ENCODE data around the gene SLC24A2. TPM values are rescaled to one million over a fixed set of nuclear protein-coding genes. Genes with fewer than 3 reads are reported as not detected.
"Not testable (repeated sequence)": the region's sequence is repeated elsewhere in the genome, so short reads cannot be mapped to it uniquely, and the experiment has no call there.

SLC24A2 gene
- total RNA-seq (0.09 TPM in 1 of 2 replicates, not detected in the other), polyA plus RNA-seq (not detected in 2 replicates)

DNA sequence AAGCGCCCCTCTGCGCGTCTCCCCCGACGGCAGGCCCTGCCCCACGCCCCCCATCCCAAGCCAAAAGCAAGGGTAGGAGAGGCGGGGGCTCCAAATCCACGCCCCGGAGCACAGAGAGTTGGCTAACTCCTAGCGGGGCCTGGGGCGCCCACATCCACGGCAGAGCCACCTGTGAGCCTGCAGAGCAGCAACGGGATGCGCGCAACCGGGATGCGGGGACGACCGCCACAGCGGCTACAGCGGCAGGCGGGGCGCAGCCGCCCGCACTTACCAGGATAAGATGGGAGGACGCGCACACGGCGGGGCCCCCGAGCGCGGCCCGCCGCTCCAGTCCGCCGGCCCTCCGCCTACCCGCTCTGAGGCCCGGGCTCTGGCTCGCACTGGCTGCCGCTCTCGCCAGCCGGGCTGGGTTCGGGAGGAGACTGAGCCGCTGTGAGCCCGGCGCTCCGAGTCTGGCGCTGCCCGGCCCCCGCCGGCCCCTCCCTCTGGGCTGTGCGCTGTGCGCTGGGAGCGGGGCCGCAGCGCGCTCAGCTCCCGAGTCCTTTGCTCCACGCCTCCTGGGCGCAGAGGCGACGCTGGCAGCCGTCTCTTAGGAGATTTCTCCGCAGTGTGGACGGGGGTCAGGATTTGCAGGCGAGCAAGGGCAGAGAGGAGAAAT, at the start of gene SLC24A2:
Gene SLC24A2 (minus strand): TSS at position 424 of the 658 bp plus-strand sequence.
- peak within 1 kb of the TSS; percentile 28 for H3K4me3 ChIP-seq
- TF ChIP-seq, protein P1, sequence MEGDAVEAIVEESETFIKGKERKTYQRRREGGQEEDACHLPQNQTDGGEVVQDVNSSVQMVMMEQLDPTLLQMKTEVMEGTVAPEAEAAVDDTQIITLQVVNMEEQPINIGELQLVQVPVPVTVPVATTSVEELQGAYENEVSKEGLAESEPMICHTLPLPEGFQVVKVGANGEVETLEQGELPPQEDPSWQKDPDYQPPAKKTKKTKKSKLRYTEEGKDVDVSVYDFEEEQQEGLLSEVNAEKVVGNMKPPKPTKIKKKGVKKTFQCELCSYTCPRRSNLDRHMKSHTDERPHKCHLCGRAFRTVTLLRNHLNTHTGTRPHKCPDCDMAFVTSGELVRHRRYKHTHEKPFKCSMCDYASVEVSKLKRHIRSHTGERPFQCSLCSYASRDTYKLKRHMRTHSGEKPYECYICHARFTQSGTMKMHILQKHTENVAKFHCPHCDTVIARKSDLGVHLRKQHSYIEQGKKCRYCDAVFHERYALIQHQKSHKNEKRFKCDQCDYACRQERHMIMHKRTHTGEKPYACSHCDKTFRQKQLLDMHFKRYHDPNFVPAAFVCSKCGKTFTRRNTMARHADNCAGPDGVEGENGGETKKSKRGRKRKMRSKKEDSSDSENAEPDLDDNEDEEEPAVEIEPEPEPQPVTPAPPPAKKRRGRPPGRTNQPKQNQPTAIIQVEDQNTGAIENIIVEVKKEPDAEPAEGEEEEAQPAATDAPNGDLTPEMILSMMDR (IDR thresholded peaks at IDR 0.05; ENCODE audit: low read depth, low read length) = no peak

DNA sequence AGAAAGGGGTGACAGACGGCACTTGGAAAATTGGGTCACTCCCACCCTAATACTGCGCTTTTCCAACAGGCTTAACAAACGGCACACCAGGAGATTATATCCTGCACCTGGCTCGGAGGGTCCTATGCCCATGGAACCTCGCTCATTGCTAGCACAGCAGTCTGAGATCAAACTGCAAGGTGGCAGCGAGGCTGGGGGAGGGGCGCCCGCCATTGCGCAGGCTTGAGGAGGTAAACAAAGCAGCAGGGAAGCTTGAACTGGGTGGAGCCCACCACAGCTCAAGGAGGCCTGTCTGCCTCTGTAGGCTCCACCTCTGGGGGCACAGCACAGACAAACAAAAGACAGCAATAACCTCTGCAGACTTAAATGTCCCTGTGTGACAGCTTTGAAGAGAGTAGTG, 44.5 kb upstream of the SLC24A2 start:
- not testable (repeated sequence) for H3K36me3 ChIP-seq; H3K27me3 ChIP-seq; H3K4me3 ChIP-seq; H3K4me1 ChIP-seq (ENCODE audit: low read depth); H3K9me3 ChIP-seq (ENCODE audit: low read depth); H3K27ac ChIP-seq; DNase-seq (ENCODE audit: low read depth in 1 of 2, low spot score in 1 of 2)

More for the DNA sequence above, at the start of gene SLC24A2:
- DNase-seq (ENCODE audit: low read depth in 1 of 2, low spot score in 1 of 2) = peak; percentile 19 to 40
- Histone ChIP-seq H3K27me3 (peaks cover 71% of the 10 kb centered on the region), H3K36me3 (no peaks in the 10 kb centered on the region), H3K9me3 (ENCODE audit: low read depth) (no peaks in the 10 kb centered on the region), H3K27ac (no peak within 1 kb of the TSS), H3K4me1 (ENCODE audit: low read depth) (no peaks in the 10 kb centered on the region)

DNA sequence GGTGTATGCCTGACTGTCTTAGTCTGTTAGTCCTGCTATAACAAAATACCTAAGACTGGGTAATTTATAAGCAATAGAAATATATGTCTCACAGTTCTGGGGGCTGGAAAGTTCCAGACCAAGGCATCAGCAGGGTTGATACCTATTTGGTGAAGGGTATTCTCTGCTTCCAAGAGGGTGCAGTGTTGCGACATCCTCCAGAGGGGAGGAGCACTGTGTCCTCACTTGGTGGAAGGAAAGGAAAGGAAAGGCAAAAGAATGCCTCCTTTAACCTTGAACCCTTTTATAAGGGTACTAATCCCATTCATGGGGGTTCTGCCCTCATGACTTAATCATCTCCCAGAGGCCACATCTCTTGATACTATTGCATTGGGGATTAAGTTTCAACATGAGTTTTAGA, 42.0 kb upstream of the SLC24A2 start:
- Histone ChIP-seq H3K4me3 (no peak overlapping the region), H3K9me3 (ENCODE audit: low read depth) (no peaks in the 10 kb centered on the region), H3K27me3 (no peaks in the 10 kb centered on the region), H3K36me3 (no peaks in the 10 kb centered on the region), H3K4me1 (ENCODE audit: low read depth) (no peaks in the 10 kb centered on the region), H3K27ac (no peak overlapping the region)
- TF ChIP-seq, protein P1 (IDR thresholded peaks at IDR 0.05; ENCODE audit: low read depth, low read length) = no peak
- no peak for DNase-seq (ENCODE audit: low read depth in 1 of 2, low spot score in 1 of 2)

DNA sequence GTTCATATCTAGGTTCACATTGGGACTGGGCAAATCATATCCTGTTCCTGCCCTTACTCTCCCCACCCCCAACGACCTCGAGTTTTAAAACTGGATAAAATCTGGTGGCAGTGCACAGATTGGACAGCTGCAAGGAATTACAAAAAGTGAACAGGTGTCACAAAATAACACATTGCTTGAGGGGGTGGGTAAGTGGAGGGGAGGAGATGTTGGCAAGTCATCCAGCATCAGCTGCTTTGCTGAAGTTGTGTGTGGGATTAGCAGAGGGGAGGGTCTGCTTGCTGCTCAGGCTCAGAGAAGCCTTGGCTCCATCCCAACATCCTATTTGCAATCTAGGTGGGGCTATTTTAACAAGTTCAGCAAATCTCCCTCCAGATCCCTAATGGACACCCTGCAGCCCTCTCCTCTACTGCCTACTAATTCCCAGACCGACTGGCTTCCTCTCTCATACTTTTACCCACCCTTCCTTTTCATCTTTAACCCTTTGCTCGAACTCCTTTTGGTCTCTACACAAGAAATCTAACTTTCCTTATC, 39.8 kb upstream of the SLC24A2 start:
- no peaks in the 10 kb centered on the region for H3K36me3 ChIP-seq
- H3K4me3 ChIP-seq = no peak overlapping the region
- no peaks in the 10 kb centered on the region for H3K4me1 ChIP-seq (ENCODE audit: low read depth)
- no peaks in the 10 kb centered on the region for H3K27me3 ChIP-seq
- TF ChIP-seq, protein P1 (IDR thresholded peaks at IDR 0.05; ENCODE audit: low read depth, low read length) = no peak
- no peak overlapping the region for H3K27ac ChIP-seq
- no peak for DNase-seq (ENCODE audit: low read depth in 1 of 2, low spot score in 1 of 2)
- no peaks in the 10 kb centered on the region for H3K9me3 ChIP-seq (ENCODE audit: low read depth)

DNA sequence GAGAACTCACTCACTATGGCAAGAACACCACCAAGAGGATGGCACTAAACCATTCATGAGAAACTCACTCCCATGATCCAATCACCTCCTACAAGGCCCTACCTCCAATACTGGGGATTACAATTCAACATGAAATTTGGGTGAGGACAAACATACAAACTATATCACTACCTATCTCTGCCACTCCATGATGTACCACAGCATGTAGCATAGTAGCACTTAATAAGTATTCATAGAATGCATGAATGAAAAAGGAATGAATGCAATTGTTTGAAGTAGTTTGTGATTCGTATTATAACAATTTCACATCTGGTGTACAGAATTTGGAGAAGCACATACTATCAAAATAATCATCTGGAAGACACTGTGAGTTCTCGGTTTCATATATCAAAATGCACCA, 27.9 kb upstream of the SLC24A2 start:
- H3K36me3 ChIP-seq = no peaks in the 10 kb centered on the region
- H3K9me3 ChIP-seq (ENCODE audit: low read depth) = no peaks in the 10 kb centered on the region
- TF ChIP-seq, protein P1 (IDR thresholded peaks at IDR 0.05; ENCODE audit: low read depth, low read length) = no peak
- no peaks in the 10 kb centered on the region for H3K27me3 ChIP-seq
- H3K27ac ChIP-seq = no peak overlapping the region
- no peak for DNase-seq (ENCODE audit: low read depth in 1 of 2, low spot score in 1 of 2)
- no peaks in the 10 kb centered on the region for H3K4me1 ChIP-seq (ENCODE audit: low read depth)
- H3K4me3 ChIP-seq = no peak overlapping the region

DNA sequence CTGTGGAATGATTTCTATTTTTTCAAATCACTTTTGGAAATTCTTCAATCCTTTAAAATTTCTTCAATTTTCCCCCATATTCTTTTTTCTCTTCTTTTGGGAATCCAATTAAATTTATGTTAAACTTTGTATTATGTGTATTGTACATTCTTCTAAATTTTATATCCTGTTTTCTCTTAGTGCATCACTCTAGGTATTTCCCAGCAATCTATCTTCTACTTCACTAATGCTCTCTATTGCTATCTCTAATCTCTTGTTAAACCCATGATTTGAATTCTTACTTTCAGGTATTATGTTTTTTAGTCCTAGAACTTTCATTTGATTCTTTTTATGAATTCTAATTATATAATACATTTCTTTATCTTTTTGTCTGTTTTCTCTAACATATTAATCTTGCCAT, 23.4 kb upstream of the SLC24A2 start:
- H3K27me3 ChIP-seq = no peaks in the 10 kb centered on the region
- no peaks in the 10 kb centered on the region for H3K9me3 ChIP-seq (ENCODE audit: low read depth)
- no peak overlapping the region for H3K27ac ChIP-seq
- no peak for DNase-seq (ENCODE audit: low read depth in 1 of 2, low spot score in 1 of 2)
- no peaks in the 10 kb centered on the region for H3K36me3 ChIP-seq
- H3K4me1 ChIP-seq (ENCODE audit: low read depth) = no peaks in the 10 kb centered on the region
- TF ChIP-seq, protein P1 (IDR thresholded peaks at IDR 0.05; ENCODE audit: low read depth, low read length) = no peak
- no peak overlapping the region for H3K4me3 ChIP-seq

Measured in cardiac muscle cell (in vitro differentiated cells and primary cell).